SKM-1 treated with dmso at 0.1 percent for 144 hours (cell line): ENCODE results near the gene TNS1.
"Not testable (repeated sequence)": the region's sequence is repeated elsewhere in the genome, so short reads cannot be mapped to it uniquely, and the experiment has no call there.

Experiments used
- DNase-seq: peaks from one replicate; lab custom pipeline; 2025; ENCODE audit not compliant: unreplicated experiment; lab: John Stamatoyannopoulos, UW

The TNS1 gene

GRCh38 chr2:217822296-217823252, 180.2 kb downstream of the TNS1 start:
- no peak for DNase-seq

GRCh38 chr2:217821536-217822147, 181.2 kb downstream of the TNS1 start:
- DNase-seq = no peak

DNA sequence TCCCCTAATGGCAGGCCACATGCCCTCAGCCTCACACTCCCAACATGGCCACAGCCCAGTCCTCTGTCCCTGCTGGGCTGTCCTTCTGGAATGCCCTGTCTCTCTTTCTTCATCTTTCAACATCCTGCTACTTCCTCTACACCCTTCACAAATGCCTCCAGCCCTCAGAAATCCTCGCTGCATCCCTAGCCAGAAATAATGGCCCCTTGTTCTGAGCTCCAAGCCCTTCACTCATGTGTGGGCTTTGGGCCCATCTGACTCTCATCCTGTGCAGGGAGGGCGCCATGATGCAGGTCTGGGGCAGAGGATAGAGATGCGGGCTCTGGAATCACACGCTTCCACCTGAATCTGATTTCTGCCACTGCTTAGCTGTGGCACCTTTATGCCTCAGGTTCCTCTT, 181.9 kb downstream of the TNS1 start:
- DNase-seq = no peak

GRCh38 chr2:217820091-217820819, 182.5 kb downstream of the TNS1 start:
- DNase-seq = no peak

GRCh38 chr2:217818293-217818850, 184.4 kb downstream of the TNS1 start:
- DNase-seq = no peak

- DNase-seq = no peak
Measured at GRCh38 chr2:217817466-217818292, 185.1 kb downstream of the TNS1 start.

- no peak for DNase-seq
Measured at GRCh38 chr2:217816396-217816869, 186.4 kb downstream of the TNS1 start.

- no peak for DNase-seq
Measured at GRCh38 chr2:217813828-217814227, 189.0 kb downstream of the TNS1 start.

DNA sequence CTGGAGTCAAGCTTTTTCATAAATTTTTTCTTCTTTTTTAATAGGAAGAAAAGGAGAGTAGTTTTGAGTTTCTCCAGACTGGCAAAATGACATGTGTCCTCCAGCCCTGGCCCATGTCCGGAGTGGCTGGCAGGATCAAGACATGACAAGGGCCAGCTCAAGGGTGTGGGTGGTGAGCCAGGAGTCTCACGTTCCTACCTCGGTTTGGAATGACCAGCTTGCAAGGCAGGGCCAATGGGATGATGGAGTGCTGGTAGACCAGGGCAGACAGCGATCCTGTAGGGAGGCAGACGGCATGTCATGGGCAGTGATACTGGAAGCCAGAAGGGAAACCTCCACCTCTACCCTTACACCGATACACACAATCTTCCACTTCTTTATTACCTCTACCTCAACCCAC, 190.6 kb downstream of the TNS1 start:
- DNase-seq = no peak

- DNase-seq = no peak
Measured at GRCh38 chr2:217810260-217810659, 192.5 kb downstream of the TNS1 start.

DNA sequence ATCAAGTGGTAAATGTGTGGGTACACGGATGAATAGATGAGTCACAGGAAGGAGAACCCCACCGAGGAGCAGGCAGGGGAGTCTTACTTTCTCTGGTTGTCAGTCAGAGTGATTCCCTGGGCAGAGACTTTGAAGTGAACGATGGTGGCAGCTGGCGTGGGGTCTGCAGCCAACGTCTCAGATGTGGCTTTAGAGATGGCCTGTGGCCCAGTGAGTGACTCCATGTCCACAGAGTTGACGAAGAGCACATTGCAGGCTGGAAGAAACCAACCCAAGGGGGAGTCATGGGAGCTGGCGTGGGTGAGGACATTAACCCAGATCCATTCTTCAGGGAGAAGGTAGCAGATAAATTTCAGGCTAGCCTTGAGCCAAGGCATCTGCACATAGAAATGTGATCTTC, 193.1 kb downstream of the TNS1 start:
- DNase-seq = no peak

DNA sequence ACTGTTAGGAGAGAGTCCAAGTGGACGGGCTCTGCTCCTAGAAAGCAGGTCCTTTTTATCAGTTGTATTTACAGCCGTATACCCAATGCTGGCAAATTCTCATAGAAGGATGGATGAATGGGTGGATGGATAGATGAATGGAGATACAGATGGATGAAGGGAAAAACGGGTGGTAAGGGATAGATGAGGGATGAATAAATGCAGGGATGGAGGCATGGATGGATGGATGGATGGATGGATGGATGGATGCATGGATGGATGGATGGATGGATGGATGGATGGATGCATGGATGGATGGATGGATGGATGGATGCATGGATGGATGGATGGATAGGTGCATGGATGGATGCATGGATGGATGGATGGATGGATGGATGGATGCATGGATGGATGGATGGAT, 193.8 kb downstream of the TNS1 start:
- DNase-seq = not testable (repeated sequence)

GRCh38 chr2:217808326-217808725, 194.5 kb downstream of the TNS1 start:
- DNase-seq = no peak

- DNase-seq = no peak
Measured at GRCh38 chr2:217807753-217808152, 195.0 kb downstream of the TNS1 start.

- no peak for DNase-seq
Measured at GRCh38 chr2:217807025-217807424, 195.8 kb downstream of the TNS1 start.

DNA sequence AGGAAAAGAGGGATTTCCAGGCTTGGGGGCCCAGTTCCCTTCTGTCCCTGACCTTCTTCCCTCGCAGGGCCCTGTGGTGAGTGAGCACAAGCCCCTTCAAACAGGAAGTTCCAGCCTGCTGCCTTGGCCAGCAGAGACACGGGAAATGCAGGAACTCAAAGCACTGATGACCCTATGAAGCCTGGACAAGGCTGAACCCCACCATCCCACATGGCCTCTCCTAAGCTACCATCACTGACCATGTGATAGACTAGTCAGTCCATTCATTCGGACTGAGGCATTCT, 196.4 kb downstream of the TNS1 start:
- no peak for DNase-seq

- no peak for DNase-seq
Measured at GRCh38 chr2:217805668-217806481, 196.9 kb downstream of the TNS1 start.

DNA sequence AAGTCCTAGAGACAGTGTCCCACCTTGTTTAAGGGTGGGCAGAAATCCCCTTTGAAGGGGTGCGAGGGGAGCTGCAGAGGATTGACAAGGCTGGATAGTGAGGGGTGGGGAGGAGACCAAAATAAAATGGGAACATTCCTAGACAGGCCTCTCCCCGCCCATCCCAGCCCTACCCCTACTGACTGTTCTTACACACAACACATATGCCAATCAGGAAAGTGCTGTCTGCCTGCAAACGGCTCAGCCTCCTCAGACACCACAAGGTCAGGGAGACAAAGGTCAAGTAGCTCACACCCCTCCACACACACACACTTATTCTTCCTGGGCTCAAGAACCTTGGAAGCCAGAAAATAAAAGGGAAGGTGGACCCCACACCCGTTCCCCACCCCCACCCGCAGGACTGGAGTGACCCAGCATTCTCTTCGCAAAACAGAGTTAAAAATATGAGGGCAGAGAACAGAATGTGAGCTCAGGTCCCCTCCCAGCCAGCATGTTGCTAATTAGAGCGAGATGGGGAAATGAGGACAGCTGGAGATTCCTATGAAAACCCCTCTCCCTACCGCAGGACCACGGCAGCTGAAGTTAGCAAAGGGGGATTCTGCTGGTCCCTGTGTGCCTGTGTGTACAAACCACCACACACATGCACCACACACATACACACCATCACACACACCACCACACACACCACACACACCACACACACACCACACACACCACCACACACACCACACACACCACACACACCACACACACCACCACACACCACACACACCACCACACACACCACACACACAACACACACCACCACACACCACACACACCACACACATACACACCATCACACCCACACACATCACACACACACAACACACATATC, 197.8 kb downstream of the TNS1 start:
- no peak for DNase-seq

- DNase-seq = no peak
Measured at GRCh38 chr2:217804338-217804737, 198.5 kb downstream of the TNS1 start.
